Neural crest cell (in vitro differentiated cells): ENCODE results near the gene AIRE. TPM values are rescaled to one million over a fixed set of nuclear protein-coding genes. Genes with fewer than 3 reads are reported as not detected.

Experiments
- DNase-seq: peaks from one replicate; pipeline ENCODE4 v3.0.0; 2021; ENCODE audit warnings: low read depth, mixed read lengths, low spot score
- H3K27ac Mint-ChIP-seq: one replicate; pipeline ENCODE4 v1.8.0; 2021; ENCODE audit warnings: mild to moderate bottlenecking, mixed read lengths; ENCODE audit not compliant: unreplicated experiment
- H3K27me3 Mint-ChIP-seq: 2 replicates; pipeline ENCODE4 v1.8.0; 2021; ENCODE audit warnings: low read depth, mild to moderate bottlenecking, mixed read lengths
- H3K36me3 Mint-ChIP-seq: 2 replicates; pipeline ENCODE4 v1.8.0; 2021; ENCODE audit warnings: low read depth, mild to moderate bottlenecking, mixed read lengths
- H3K4me1 Mint-ChIP-seq: 2 replicates; pipeline ENCODE4 v1.8.0; 2021; ENCODE audit warnings: mixed read lengths
- H3K4me3 Mint-ChIP-seq: one replicate; pipeline ENCODE4 v1.8.0; 2021; ENCODE audit warnings: mild to moderate bottlenecking, mixed read lengths
- H3K9me3 Mint-ChIP-seq: 2 replicates; pipeline ENCODE4 v1.8.0; 2021; ENCODE audit warnings: mixed read lengths
- total RNA-seq: library from RNA; stranded (reverse); gene quantifications from 2 replicates; pipeline ENCODE4 v1.2.1, GENCODE V29; 2021
- TF ChIP-seq, protein P1 (sequence below): fragments of 200-600 bp; sonication (generic); conservative IDR thresholded peaks from 2 replicates; pipeline ENCODE4 v1.5.0; 2021; ENCODE audit warnings: antibody characterized with exemption, mild to moderate bottlenecking

Gene AIRE
- total RNA-seq, 1 donor from 2014 or later: not detected

DNA sequence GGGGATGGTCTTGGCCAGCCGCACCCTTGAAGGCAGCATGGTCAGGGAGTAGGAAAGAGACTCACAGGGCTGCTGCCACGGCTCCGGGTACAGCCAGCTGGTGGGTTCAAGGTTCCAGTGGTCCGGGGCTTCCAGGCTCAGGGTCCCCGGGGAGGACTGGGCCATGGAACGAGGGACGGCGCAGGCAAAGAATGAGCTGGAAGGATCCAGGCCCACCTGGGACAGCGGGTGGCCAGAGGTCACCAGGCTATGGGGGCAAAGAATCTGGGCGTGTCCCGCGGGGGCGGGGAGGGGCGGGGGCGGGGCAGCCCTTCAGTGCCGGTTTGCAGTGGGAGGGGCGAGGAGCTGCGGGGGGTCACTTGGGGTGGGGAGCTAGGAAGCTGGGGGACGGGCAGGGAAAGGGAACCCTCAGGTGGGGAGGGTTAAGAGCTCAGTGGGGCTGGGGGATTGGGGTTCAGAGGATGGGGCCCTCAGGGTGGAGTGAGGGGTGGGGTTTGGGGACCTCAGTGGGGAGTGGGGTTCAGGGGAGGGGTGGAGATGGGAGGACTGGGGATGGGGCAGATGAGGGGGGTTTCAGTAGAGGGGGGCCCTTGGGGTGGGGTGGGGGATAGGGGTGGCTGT lies 23.9 kb upstream of the AIRE start, which contains the start of gene DNMT3L:
DNMT3L (minus strand) TSS at position 223 of the 621 bp plus-strand sequence. CDS start 638 bp downstream, outside the sequence.
- H3K4me3 Mint-ChIP-seq: no peak within 1 kb of the TSS
- H3K9me3 Mint-ChIP-seq: no peaks in the 10 kb centered on the region
- H3K36me3 Mint-ChIP-seq: no peaks in the 10 kb centered on the region
- TF ChIP-seq, protein P1, sequence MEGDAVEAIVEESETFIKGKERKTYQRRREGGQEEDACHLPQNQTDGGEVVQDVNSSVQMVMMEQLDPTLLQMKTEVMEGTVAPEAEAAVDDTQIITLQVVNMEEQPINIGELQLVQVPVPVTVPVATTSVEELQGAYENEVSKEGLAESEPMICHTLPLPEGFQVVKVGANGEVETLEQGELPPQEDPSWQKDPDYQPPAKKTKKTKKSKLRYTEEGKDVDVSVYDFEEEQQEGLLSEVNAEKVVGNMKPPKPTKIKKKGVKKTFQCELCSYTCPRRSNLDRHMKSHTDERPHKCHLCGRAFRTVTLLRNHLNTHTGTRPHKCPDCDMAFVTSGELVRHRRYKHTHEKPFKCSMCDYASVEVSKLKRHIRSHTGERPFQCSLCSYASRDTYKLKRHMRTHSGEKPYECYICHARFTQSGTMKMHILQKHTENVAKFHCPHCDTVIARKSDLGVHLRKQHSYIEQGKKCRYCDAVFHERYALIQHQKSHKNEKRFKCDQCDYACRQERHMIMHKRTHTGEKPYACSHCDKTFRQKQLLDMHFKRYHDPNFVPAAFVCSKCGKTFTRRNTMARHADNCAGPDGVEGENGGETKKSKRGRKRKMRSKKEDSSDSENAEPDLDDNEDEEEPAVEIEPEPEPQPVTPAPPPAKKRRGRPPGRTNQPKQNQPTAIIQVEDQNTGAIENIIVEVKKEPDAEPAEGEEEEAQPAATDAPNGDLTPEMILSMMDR: no peak
- DNase-seq: no peak
- peaks cover 5% of the 10 kb centered on the region for H3K4me1 Mint-ChIP-seq
- H3K27ac Mint-ChIP-seq: no peak within 1 kb of the TSS
- no peaks in the 10 kb centered on the region for H3K27me3 Mint-ChIP-seq

DNA sequence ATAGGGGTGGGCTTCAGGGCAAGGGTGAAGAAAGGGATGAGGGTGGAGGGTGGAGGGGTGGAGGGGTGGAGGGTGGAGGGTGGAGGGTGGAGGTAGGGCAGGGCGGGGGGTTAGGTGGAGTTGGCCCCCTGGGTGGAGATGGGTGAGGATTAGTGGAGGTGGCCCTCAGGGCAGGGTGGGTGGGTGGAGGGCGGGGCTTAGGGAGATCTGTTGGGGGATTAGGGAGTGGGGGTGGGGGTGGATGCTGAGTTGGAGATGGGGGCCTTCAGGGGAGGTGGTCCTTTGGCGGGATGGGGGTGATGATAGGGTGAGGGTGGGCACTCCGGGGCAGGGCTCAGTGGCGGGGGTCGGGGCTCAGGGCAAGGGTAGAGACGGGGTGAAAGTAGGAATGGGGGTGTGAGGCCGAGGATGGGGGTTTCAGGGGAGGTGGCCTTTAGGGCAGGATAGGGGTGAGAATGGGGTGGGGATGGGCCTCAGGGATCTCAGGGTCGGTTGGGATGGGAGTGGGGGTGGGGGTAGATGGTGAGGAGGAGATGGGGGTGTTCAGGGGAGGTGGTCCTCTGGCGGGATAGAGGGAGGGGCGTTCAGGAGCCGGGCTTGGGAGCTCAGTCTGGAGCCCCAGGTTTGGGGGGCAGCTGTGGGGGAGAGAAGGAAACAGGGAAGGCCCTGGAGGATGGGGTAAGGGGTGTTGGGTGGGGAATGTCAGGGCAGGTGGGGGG lies 23.2 kb upstream of the AIRE start:
- Mint-ChIP-seq H3K27ac (no peak overlapping the region), H3K4me1 (peaks cover 5% of the 10 kb centered on the region), H3K27me3 (no peaks in the 10 kb centered on the region), H3K36me3 (no peaks in the 10 kb centered on the region), H3K4me3 (no peak overlapping the region), H3K9me3 (no peaks in the 10 kb centered on the region)
- TF ChIP-seq, protein P1: no peak
- no peak for DNase-seq

DNA sequence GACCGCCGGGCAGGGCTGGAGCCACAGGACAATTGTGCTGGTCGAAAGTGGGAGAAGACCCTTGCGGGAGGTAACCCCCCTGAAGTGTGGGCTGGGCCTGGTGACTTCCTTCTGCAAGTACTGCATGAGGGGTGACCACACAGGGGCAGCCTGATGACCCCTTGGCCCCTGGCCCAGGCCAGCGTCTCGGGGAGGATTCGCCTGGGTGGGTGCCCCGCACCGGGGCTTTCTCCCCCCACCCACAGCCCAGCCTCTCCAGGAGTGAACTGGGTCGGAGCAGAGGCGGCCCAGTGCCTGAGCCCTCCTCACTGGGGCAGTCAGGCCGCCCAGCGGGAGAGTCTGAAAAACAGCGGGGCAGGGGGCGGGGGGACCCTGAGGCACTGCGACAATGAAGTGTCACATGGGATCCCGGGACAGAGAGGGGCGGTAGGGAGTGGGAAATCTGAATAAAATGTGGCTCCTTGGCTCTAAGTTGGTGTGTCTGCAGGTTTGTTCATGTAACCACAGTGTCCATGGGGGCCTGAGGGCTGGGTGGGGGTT lies 22.4 kb upstream of the AIRE start:
- Mint-ChIP-seq H3K9me3 (no peaks in the 10 kb centered on the region), H3K36me3 (no peaks in the 10 kb centered on the region), H3K4me3 (peak overlapping the region; percentile 31), H3K4me1 (peaks cover 5% of the 10 kb centered on the region), H3K27me3 (no peaks in the 10 kb centered on the region), H3K27ac (no peak overlapping the region)
- peak; percentile 44 for DNase-seq
- TF ChIP-seq, protein P1: no peak

DNA sequence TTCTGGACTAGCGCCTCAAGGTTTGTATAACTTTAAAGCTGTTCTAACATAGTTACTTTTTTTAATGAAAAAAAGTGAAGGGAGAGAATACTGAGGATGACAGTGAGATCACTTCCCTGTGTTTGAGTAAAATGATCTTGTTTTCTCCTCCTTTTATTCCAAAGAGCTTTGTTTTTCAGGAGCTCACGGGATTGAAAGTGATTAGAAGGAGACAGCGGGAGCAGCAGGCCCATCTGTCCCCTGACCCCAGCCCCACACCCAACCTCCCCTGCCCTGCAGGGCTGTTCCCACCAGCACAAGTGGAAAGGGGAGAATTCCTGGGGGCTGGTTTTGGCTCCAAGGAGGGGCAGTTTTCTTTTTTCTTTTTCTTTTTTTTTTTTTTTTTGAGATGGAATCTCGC lies 21.9 kb upstream of the AIRE start:
- DNase-seq: no peak
- Mint-ChIP-seq H3K27me3 (no peaks in the 10 kb centered on the region), H3K27ac (no peak overlapping the region), H3K4me3 (peak overlapping the region; percentile 31), H3K4me1 (peaks cover 5% of the 10 kb centered on the region), H3K9me3 (no peaks in the 10 kb centered on the region), H3K36me3 (no peaks in the 10 kb centered on the region)
- TF ChIP-seq, protein P1: no peak

DNA sequence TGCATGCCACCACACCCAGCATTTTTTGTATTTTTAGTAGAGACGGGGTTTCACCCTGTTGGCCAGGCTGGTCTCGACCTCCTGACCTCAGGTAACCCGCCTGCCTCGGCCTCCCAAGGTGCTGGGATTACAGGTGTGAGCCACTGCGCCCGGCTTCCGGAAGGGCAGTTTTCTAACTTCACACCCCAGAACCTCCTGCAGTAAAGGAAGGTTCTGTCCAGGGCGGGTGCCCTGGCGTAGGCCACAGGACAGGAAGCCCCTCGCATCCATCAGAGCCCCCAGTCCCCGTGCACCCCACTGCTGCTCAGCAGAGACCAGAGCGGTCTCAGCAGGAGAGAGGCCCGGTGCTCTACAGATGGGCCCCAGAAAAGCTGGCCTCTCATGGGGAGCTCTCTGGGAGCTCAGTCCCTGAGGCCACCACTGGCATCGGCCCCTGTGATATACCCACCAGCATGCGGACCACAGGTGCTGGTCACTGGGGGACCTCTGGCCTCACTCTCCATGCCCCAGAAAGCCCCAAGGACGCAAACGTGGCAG lies 19.9 kb upstream of the AIRE start:
- no peaks in the 10 kb centered on the region for H3K9me3 Mint-ChIP-seq
- TF ChIP-seq, protein P1: no peak
- no peak overlapping the region for H3K27ac Mint-ChIP-seq
- H3K4me3 Mint-ChIP-seq: no peak overlapping the region
- peaks cover 5% of the 10 kb centered on the region for H3K4me1 Mint-ChIP-seq
- H3K36me3 Mint-ChIP-seq: no peaks in the 10 kb centered on the region
- H3K27me3 Mint-ChIP-seq: no peaks in the 10 kb centered on the region
- DNase-seq: no peak
